ENCODE results near the gene KRT2. TPM values are rescaled to one million over a fixed set of nuclear protein-coding genes. Genes with fewer than 3 reads are reported as not detected.

The KRT2 gene
- total RNA-seq (not detected), polyA plus RNA-seq (ENCODE audit: insufficient read length in 6 of 6) (not detected)
- long read RNA-seq, donor 1, result 0 reads
- long read RNA-seq, donor 2, result 0 reads
- long read RNA-seq, donor 3, result 0 reads
- long read RNA-seq, donor 4, result 0 reads
- long read RNA-seq, donor 5, result 0 reads
- long read RNA-seq, donor 6, result 0 reads
- long read RNA-seq, donor 7, result 0 reads
- long read RNA-seq, donor 8, result 0 reads
- long read RNA-seq, donor 9, result 0 reads
- long read RNA-seq, donor 10, result 0 reads
- long read RNA-seq, donor 11, result 0 reads
- long read RNA-seq, donor 12, result 0 reads

DNA sequence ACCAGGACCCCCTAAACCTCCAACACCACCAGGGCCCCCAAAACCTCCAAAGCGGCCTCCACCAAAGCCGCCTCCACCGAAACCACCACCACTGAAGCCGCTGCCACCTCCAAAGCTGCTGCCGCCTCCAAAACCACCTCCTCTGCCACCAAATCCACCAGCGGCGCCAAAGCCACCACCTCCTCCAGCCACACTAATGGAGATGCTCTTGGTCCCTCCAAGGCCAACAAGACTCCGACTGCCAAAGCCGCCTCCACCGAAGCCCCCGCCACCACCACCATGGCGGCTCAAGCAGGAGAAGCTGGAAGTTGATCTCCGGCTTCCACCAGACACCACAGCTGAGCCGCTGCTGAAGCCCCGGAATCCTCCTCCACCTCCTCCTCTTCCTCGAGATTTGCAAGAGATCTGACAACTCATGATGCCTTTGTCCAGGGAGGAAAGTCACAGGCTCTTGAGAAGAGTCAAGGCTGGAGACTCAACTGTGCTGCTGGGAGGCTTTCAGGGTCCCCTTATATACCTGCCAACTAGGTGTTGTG lies at the start of gene KRT2:
Gene KRT2 (minus strand): TSS at position 486 of the 536 bp plus-strand sequence. CDS start 69 bp downstream, at position 417.
- intact Hi-C loops (cut with DNase I), result no loop called here
- peaks cover 0 to 41% of the 10 kb centered on the region in 2 donors for H3K27me3 ChIP-seq
- no peaks in the 10 kb centered on the region for H3K36me3 ChIP-seq
- no peak for TF ChIP-seq CTCF (IDR thresholded peaks at IDR 0.05)
- no peak within 1 kb of the TSS for H3K4me3 ChIP-seq
- DNase-seq (no peak), ATAC-seq (no peak)
- H3K27ac ChIP-seq, result no peak within 1 kb of the TSS
- no peaks in the 10 kb centered on the region for H3K4me1 ChIP-seq
- H3K9me3 ChIP-seq, result no peaks in the 10 kb centered on the region

GRCh38 chr12:52701281-52701680 lies 49.3 kb upstream of the KRT2 start:
- H3K27ac ChIP-seq, result no peak overlapping the region
- ATAC-seq, result no peak
- TF ChIP-seq CTCF (IDR thresholded peaks at IDR 0.05), result no peak
- H3K4me3 ChIP-seq, result no peak overlapping the region
- H3K36me3 ChIP-seq, result no peaks in the 10 kb centered on the region
- no peaks in the 10 kb centered on the region for H3K4me1 ChIP-seq
- H3K9me3 ChIP-seq, result no peaks in the 10 kb centered on the region
- peaks cover 0 to 67% of the 10 kb centered on the region in 2 donors for H3K27me3 ChIP-seq
- no peak for DNase-seq
- intact Hi-C loops (cut with DNase I), result no loop called here

DNA sequence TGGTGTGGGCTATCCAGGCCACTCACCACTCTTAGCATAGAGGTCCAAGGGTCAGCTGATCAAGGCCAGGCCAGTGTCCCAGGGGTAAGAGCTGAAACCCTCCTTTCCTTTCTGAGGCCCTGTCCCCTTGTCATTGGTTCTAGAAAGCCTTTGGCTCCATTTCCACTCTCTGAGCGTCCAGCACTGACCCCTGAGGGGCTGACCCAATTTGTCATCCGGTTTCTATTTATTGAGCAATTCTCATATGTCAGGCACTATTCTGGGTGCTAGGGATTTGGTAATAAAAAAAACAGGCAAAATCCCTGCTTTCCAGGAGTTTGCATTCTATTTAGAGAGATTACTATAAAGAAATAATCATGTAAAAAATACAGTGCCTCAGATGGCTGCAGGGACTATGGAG lies 47.9 kb upstream of the KRT2 start:
- no peak for ATAC-seq
- H3K27ac ChIP-seq, result no peak overlapping the region
- no peaks in the 10 kb centered on the region for H3K36me3 ChIP-seq
- no peak for DNase-seq
- no peak for TF ChIP-seq CTCF (IDR thresholded peaks at IDR 0.05)
- no peaks in the 10 kb centered on the region for H3K4me1 ChIP-seq
- intact Hi-C loops (cut with DNase I), result no loop called here
- H3K4me3 ChIP-seq, result no peak overlapping the region
- peaks cover 0 to 74% of the 10 kb centered on the region in 2 donors for H3K27me3 ChIP-seq
- H3K9me3 ChIP-seq, result no peaks in the 10 kb centered on the region

GRCh38 chr12:52699373-52699772 lies 47.4 kb upstream of the KRT2 start:
- DNase-seq (no peak), ATAC-seq (no peak)
- TF ChIP-seq CTCF (IDR thresholded peaks at IDR 0.05), result no peak

DNA sequence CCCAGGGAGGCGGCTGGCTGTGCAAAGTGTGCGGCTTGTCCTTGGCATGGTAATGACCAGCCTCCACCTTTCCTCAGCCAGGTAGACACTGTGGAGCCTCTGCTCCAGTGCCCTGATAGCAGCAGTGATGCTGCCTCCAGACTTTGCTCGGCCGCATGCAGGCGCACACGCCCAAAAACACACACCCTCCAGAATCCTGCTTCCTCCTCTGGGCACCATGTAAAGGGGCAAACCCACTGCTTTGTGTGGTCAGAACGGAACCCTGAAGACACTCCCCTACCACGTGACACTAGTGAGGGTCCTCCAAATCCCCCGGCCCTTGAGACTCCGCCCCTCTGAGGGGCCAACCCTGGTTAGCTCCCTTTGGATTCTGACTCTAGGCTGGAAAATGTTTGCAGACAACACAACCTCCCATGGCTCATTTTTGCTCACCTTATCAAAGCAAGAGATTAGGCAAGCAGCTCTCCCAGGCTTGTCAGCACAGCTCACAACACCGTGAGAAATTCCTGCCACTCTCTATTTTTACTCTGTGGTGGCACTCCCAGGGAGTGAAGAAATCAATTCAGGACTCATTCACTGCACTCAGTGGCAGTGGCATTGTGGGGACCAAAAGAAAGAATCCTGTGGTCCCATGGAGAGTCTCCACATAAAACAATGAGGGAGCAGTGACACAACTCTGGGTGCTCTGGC lies 46.8 kb upstream of the KRT2 start:
- ATAC-seq, result no peak
- H3K9me3 ChIP-seq, result no peaks in the 10 kb centered on the region
- TF ChIP-seq CTCF (IDR thresholded peaks at IDR 0.05), result no peak
- H3K36me3 ChIP-seq, result no peaks in the 10 kb centered on the region
- H3K4me3 ChIP-seq, result no peak overlapping the region
- peaks cover 0 to 75% of the 10 kb centered on the region in 2 donors for H3K27me3 ChIP-seq
- no peak for DNase-seq
- no peaks in the 10 kb centered on the region for H3K4me1 ChIP-seq
- intact Hi-C loops (cut with DNase I), result no loop called here
- H3K27ac ChIP-seq, result no peak overlapping the region

More at GRCh38 chr12:52699373-52699772, 47.4 kb upstream of the KRT2 start:
- intact Hi-C loops (cut with DNase I), result no loop called here
- Histone ChIP-seq H3K4me3 (no peak overlapping the region), H3K9me3 (no peaks in the 10 kb centered on the region), H3K4me1 (no peaks in the 10 kb centered on the region), H3K27me3 (peaks cover 0 to 74% of the 10 kb centered on the region in 2 donors), H3K36me3 (no peaks in the 10 kb centered on the region), H3K27ac (no peak overlapping the region)
